HEK293 (cell line): Measurements from ENCODE around the gene CENPVL1.

Source experiments
- MYNN ChIP-seq: fragments of 450-650 bp; formaldehyde crosslinking; IDR thresholded peaks from 2 replicates; pipeline ENCODE4 v1.5.1; 2016; ENCODE audit warnings: missing biosample characterization, missing genetic modification characterization, borderline replicate concordance
- YY1 ChIP-seq: fragments of 450-650 bp; formaldehyde crosslinking; IDR thresholded peaks from 2 replicates; pipeline ENCODE4 v1.5.1; 2018; ENCODE audit warnings: missing biosample characterization, missing genetic modification characterization
- ZBTB7A ChIP-seq: fragments of 450-650 bp; formaldehyde crosslinking; IDR thresholded peaks from 2 replicates; pipeline ENCODE4 v1.5.1; 2016; ENCODE audit warnings: low read depth, missing biosample characterization, missing genetic modification characterization
- ZNF169 ChIP-seq: fragments of 450-650 bp; formaldehyde crosslinking; IDR thresholded peaks from 2 replicates; pipeline ENCODE4 v1.5.1; 2016; ENCODE audit warnings: missing biosample characterization, missing genetic modification characterization
- ZNF175 ChIP-seq: fragments of 450-650 bp; formaldehyde crosslinking; IDR thresholded peaks from 2 replicates; pipeline ENCODE4 v1.5.1; 2016; ENCODE audit warnings: missing biosample characterization, missing genetic modification characterization
- TF ChIP-seq, protein P1 (sequence below): sonication (generic); formaldehyde crosslinking; IDR thresholded peaks from 2 replicates; pipeline ENCODE4 v1.8.1; 2022; ENCODE audit warnings: mild to moderate bottlenecking, moderate library complexity, missing genetic modification reagents
- TF ChIP-seq, protein P2 (sequence below): fragments of 450-650 bp; formaldehyde crosslinking; IDR thresholded peaks from 2 replicates; pipeline ENCODE4 v1.5.1; 2016; ENCODE audit warnings: missing biosample characterization, missing genetic modification characterization

DNA sequence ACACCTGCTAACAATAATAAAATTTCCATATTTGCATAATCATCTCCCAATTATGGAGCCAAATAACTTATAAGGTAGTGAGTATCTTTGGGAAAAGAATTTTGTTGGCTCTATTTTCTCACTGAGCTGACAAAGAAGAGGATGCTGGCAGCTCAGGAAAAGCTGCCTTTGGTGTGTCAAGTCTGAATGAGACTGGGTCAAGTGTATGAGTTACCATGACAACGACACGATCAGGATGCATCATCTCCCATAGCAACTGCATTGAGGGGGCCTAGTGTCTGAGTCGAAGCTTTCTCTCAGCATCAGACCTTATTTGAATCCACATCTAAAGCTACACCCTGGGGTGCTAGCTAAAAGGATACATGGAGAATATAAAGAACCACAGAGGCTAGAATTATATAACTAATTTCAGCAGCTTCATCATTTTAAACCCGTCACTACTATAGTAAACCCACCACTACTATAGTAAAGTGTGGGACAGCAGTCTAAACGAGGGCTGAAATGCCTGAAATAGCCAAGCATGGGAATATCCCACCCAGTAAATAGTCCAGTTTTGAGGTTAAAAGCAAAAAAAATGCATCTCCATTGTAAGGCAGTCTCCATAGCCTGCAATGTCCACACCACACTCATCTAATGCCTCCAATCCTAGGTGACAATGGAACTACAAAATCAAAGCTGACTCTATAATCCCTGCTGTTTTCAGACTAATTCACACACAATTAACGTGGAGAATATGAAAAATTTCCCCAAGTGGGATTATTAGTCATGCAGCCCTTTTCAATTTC, 48.9 kb downstream of the CENPVL1 start:
- TF ChIP-seq, protein P1, sequence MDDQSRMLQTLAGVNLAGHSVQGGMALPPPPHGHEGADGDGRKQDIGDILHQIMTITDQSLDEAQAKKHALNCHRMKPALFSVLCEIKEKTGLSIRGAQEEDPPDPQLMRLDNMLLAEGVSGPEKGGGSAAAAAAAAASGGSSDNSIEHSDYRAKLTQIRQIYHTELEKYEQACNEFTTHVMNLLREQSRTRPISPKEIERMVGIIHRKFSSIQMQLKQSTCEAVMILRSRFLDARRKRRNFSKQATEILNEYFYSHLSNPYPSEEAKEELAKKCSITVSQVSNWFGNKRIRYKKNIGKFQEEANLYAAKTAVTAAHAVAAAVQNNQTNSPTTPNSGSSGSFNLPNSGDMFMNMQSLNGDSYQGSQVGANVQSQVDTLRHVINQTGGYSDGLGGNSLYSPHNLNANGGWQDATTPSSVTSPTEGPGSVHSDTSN (CRISPR knock-in tag), result no peak
- TF ChIP-seq ZNF175, result no peak
- no peak for TF ChIP-seq MYNN
- TF ChIP-seq ZBTB7A (tag by site-specific recombination), result no peak
- TF ChIP-seq YY1, result no peak
- TF ChIP-seq, protein P2, sequence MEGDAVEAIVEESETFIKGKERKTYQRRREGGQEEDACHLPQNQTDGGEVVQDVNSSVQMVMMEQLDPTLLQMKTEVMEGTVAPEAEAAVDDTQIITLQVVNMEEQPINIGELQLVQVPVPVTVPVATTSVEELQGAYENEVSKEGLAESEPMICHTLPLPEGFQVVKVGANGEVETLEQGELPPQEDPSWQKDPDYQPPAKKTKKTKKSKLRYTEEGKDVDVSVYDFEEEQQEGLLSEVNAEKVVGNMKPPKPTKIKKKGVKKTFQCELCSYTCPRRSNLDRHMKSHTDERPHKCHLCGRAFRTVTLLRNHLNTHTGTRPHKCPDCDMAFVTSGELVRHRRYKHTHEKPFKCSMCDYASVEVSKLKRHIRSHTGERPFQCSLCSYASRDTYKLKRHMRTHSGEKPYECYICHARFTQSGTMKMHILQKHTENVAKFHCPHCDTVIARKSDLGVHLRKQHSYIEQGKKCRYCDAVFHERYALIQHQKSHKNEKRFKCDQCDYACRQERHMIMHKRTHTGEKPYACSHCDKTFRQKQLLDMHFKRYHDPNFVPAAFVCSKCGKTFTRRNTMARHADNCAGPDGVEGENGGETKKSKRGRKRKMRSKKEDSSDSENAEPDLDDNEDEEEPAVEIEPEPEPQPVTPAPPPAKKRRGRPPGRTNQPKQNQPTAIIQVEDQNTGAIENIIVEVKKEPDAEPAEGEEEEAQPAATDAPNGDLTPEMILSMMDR (tag by site-specific recombination), result no peak
- no peak for TF ChIP-seq ZNF169 (tag by site-specific recombination)
